HFF-Myc (cell line): ENCODE measurements around the gene AHRR.

Experiments used
- DNase-seq: peaks from one replicate; pipeline ENCODE4 v3.0.0-alpha.2; 2011; ENCODE audit warnings: low read depth; ENCODE audit errors: extremely low read depth
- H3K4me3 ChIP-seq: replicated peaks from 2 replicates; pipeline ENCODE4 v1.5.1; 2011; ENCODE audit warnings: low read depth, mild to moderate bottlenecking, control low read depth, low read length
- TF ChIP-seq, protein P1 (sequence below): IDR thresholded peaks from 2 replicates; pipeline ENCODE4 v1.5.1; 2012; ENCODE audit warnings: mild to moderate bottlenecking, low read depth, low read length, control low read depth; ENCODE audit errors: missing control alignments

Gene AHRR

DNA sequence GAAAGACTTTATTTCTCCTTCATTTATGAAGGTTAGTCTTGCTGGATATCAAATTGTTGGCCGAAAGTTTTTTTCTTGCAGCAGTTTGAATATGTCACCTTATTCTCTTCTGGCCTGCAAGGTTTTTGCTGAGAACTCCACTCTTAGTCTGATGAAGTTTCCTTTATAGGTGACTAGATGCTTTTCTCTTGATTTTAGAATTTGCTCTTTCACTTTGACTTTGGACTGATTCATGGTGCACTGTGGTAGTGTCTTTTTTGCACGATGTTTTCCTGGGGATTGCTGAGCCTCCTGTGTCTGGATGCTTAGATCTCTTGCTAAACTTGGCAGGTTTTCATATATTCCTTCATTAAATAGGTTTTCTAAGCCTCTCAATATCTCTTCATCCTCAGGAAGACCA lies 12.4 kb downstream of the AHRR start:
- no peak for DNase-seq
- TF ChIP-seq, protein P1, sequence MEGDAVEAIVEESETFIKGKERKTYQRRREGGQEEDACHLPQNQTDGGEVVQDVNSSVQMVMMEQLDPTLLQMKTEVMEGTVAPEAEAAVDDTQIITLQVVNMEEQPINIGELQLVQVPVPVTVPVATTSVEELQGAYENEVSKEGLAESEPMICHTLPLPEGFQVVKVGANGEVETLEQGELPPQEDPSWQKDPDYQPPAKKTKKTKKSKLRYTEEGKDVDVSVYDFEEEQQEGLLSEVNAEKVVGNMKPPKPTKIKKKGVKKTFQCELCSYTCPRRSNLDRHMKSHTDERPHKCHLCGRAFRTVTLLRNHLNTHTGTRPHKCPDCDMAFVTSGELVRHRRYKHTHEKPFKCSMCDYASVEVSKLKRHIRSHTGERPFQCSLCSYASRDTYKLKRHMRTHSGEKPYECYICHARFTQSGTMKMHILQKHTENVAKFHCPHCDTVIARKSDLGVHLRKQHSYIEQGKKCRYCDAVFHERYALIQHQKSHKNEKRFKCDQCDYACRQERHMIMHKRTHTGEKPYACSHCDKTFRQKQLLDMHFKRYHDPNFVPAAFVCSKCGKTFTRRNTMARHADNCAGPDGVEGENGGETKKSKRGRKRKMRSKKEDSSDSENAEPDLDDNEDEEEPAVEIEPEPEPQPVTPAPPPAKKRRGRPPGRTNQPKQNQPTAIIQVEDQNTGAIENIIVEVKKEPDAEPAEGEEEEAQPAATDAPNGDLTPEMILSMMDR: no peak
- H3K4me3 ChIP-seq: no peak overlapping the region

DNA sequence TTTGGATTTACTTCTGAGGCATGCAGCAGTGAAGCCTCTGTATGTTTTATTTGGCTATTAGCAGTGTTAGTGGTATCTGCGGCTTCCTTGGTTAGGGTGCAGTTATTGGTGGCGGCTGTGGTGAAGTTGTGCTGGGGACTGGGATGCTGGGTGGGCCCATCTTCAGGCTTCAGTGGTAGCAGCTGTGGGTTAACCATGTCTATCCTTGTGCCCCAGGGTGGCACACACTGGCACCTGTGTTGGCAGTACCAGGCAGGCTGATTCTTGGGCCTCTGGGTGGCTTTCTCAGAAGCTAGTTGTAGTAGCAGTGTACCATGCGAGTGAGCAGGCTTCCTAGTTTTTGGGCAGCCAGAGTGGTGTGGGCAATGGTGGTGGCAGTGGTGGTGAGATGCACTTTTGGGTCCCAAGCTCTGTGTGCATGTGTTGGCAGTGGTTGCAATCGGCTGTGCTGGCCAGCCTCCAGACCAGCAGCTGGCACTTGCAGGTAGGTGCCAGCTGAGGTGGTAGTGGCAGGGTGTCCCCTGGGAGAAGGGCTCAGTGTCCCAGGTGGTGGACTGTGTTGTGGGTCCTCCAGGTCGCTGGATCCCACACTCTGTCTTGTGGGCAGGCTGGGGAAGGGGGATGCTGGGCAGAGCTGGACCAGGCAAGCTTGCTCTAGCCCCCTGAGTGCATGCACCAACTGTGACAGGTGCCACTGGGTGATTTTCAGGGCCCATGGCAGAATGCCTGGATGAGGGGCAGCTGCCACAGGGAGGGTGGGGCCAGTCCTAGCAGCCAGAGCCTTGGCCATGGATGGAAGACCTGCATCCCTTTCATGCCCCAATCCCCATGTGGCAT lies 13.6 kb downstream of the AHRR start:
- TF ChIP-seq, protein P1: no peak
- no peak overlapping the region for H3K4me3 ChIP-seq
- DNase-seq: no peak

DNA sequence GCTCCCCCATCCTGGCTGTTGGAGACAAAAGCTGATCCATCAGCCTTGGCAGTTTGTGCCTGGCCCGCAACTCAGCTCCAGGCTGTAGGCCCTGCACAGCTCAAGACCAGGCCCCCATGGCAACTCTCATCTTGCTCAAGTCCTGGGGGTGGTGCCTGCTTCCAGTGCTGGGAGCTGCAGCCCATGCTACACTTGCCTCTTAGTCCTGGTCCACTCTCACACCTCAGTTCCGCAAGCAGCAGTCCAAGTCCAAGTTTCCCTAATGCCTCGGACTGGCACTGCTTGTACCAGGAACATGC lies 14.2 kb downstream of the AHRR start:
- TF ChIP-seq, protein P1: no peak
- no peak for DNase-seq
- H3K4me3 ChIP-seq: no peak overlapping the region

DNA sequence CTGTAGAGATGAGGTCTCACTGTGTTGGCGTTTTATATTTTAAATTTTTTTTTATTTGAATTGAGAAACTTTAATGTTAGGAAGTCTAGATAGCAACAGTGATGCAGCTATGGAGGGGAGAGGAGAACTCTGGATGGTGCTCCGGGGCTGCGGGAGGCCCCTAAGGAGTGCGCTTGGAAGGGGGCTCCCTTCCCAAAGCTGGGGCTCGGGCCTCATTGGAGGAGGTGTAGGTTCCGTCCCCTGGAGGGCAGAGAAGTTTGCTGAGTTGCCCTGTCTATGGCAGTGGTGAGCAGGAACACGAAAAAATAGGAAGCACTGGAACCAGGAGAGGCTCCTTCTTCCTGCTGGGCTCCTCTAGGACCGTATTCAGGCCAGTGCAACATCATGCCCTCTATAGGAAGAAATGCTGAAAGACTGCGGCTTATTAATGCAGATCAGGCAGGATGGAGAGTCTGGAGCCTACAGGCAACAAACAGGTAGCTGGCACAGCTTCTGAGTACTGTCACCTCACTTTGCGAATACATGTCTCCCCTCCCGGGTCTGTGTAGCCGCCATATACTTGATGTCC lies 16.1 kb downstream of the AHRR start:
- H3K4me3 ChIP-seq: no peak overlapping the region
- TF ChIP-seq, protein P1: peak; percentile 46
- DNase-seq: no peak

DNA sequence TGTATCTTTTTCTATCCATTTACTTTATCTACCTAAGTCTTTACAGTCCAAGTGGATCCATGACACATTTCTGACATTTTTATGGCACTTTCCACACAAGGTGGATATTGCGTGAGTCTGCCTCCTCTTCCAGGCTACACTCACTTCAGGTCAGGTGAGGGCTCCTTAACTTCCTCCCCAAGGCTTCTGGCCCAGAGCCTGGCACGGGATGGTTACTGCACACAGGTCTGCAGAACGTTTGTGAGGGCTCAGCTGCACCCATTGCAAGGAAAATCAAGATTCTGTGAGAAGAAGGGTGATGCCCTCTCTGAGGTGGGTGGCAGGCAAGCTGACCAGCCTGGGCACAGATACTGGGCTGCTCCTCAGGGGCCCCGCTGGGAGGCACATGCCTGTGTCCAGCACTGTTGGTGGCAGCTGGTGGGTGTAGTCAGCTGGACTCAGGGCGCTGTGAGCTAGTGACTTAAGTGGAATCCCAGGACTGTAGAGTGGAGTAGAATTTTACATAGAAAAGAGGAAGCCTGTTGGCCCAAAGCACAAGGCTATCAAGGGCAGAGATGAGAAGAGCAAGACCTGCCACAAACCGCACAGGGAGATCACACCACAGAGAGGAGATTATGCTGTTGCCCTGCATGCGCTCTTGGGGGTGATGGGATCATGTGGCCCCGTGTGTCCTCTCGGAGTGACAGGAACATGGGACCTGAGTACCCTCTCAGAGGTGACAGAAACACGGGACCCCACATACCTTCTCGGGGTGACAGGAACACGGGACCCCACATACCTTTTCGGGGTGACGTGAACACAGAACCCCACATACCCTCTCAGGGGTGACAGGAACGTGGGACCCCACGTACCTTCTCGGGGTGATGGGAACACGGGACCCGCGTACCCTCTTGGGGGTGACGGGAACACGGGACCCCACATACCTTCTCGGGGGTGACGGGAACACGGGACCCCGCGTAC lies 21.3 kb downstream of the AHRR start:
- TF ChIP-seq, protein P1: no peak
- peak overlapping the region; percentile 30; the same call in 1 of the 2 replicates for H3K4me3 ChIP-seq
- no peak for DNase-seq

DNA sequence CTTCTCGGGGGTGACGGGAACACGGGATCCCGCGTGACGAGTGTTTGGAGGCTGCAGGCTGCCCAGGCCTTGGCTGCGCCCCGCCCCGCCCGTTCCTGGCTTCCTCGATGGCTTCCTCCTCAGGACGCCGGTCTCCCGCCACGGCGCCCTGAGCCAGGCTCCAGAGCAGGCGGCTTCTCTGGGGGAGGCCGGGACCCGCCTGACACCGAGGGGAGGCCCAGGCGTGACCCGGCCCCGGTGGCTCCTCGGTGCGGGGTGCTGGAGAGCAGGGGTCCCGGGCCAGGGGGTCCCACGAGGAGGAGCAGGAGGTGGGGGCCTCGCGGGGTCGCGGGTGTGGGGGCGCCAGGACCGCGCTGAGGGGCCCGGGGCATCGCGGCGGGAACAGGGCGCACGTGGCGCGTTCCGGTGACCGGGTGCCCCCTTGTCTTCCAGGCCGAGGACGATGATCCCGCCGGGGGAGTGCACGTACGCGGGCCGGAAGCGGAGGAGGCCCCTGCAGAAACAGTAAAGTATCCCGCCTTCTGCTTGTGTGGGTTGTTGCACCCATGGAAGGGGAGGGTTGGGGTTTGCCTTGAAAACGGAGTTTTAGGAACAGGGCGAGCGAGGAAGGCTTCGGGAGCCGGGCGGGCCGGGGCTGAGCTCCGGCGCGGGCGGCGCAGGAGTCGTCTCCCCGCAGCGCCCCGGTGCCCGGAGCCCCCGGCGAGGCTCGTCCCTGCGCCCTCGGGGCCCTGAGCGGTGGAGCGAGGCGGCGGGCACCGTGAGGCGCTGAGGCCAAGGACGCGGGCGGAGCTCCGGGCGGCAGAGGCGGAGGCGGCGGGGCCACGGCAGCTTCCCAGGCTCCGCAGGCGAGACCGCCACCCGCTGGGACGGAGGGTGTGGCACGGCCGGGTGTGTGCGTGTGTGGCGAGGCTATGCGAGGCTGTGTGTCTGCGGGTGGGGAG lies 22.2 kb downstream of the AHRR start:
- DNase-seq: no peak
- H3K4me3 ChIP-seq: peak overlapping the region; percentile 30
- TF ChIP-seq, protein P1: no peak
